OCI-LY3 (cell line): Measurements from ENCODE around the gene VSX1.

ENCODE experiments used
- H2AFZ ChIP-seq: fragments of 200-600, 300-600 bp; shearing (Covaris generic); 2 replicates; pipeline ENCODE4 v1.6.0; 2014; ENCODE audit warnings: antibody characterized with exemption, low read depth, low read length
- H3K27ac ChIP-seq: fragments of 200-600, 300-600 bp; sonication (generic); 2 replicates; pipeline ENCODE4 v1.5.1; 2014; ENCODE audit warnings: mild to moderate bottlenecking, low read length, moderate library complexity, mixed read lengths
- H3K27me3 ChIP-seq: fragments of 200-600, 300-600 bp; sonication (generic); 2 replicates; pipeline ENCODE4 v1.6.1; 2014; ENCODE audit warnings: low read depth, low read length, mixed read lengths
- H3K36me3 ChIP-seq: fragments of 200-600, 300-600 bp; sonication (generic); replicated peaks from 2 replicates; pipeline ENCODE3; 2014; ENCODE audit warnings: low read depth, low read length, mixed read lengths
- H3K4me1 ChIP-seq: fragments of 300-600, 200-600 bp; sonication (generic); 2 replicates; pipeline ENCODE4 v1.6.1; 2014; ENCODE audit warnings: low read length, mixed read lengths
- H3K4me2 ChIP-seq: fragments of 200-600, 300-600 bp; sonication (generic); 2 replicates; pipeline ENCODE4 v1.6.1; 2014; ENCODE audit warnings: low read length, mixed read lengths
- H3K4me3 ChIP-seq: fragments of 300-600, 200-600 bp; sonication (generic); 2 replicates; pipeline ENCODE4 v1.5.1; 2014; ENCODE audit warnings: antibody characterized with exemption, mild to moderate bottlenecking, low read length, moderate library complexity
- H3K79me2 ChIP-seq: fragments of 300-600, 200-600 bp; shearing (Covaris generic); 2 replicates; pipeline ENCODE4 v1.6.1; 2014; ENCODE audit warnings: mild to moderate bottlenecking, low read length, mixed read lengths
- H3K9ac ChIP-seq: fragments of 300-600, 200-600 bp; shearing (Covaris generic); 2 replicates; pipeline ENCODE4 v1.6.0; 2014; ENCODE audit warnings: mild to moderate bottlenecking, low read length, moderate library complexity
- H3K9me3 ChIP-seq: fragments of 200-600, 300-600 bp; shearing (Covaris generic); 2 replicates; pipeline ENCODE4 v1.6.1; 2014; ENCODE audit warnings: low read length, mixed read lengths; ENCODE audit not compliant: insufficient read depth
- H4K20me1 ChIP-seq: fragments of 200-600, 300-600 bp; sonication (generic); 2 replicates; pipeline ENCODE4 v1.6.1; 2016; ENCODE audit warnings: low read length, mixed read lengths; ENCODE audit not compliant: insufficient read depth
- CTCF ChIP-seq: fragments of 200-600, 300-600 bp; sonication (generic); IDR thresholded peaks from 2 replicates; pipeline ENCODE4 v1.5.1; 2014; ENCODE audit warnings: antibody characterized with exemption, low read length, low read depth
- EZH2phosphoT487 ChIP-seq: fragments of 200-600 bp; shearing (Covaris generic); IDR thresholded peaks from 2 replicates; pipeline ENCODE4 v1.6.1; 2018; ENCODE audit warnings: antibody characterized with exemption, mixed run types, low read depth

Gene VSX1

GRCh38 chr20:25079171-25079570, 2.8 kb downstream of the VSX1 start:
- Histone ChIP-seq H3K4me1 (0 out of 2 replicates have a peak, but pooled peaks cover 2% of the 10 kb centered on the region), H3K27me3 (peaks cover 14% of the 10 kb centered on the region), H3K79me2 (no peaks in the 10 kb centered on the region), H3K27ac (no peak overlapping the region), H4K20me1 (no peaks in the 10 kb centered on the region), H3K4me3 (no peak overlapping the region), H2AFZ (no peak overlapping the region), H3K9ac (no peak overlapping the region), H3K36me3 (no peaks in the 10 kb centered on the region), H3K9me3 (no peaks in the 10 kb centered on the region), H3K4me2 (no peak overlapping the region)
- TF ChIP-seq EZH2phosphoT487 = no peak
- no peak for TF ChIP-seq CTCF

GRCh38 chr20:25078662-25079061, 3.3 kb downstream of the VSX1 start:
- TF ChIP-seq CTCF = no peak
- TF ChIP-seq EZH2phosphoT487 = no peak
- Histone ChIP-seq H3K4me2 (no peak overlapping the region), H3K9ac (no peak overlapping the region), H3K79me2 (no peaks in the 10 kb centered on the region), H3K27me3 (peaks cover 19% of the 10 kb centered on the region), H3K4me1 (0 out of 2 replicates have a peak, but pooled peaks cover 2% of the 10 kb centered on the region), H3K4me3 (no peak overlapping the region), H3K9me3 (no peaks in the 10 kb centered on the region), H2AFZ (no peak overlapping the region), H3K36me3 (no peaks in the 10 kb centered on the region), H4K20me1 (no peaks in the 10 kb centered on the region), H3K27ac (no peak overlapping the region)

GRCh38 chr20:25077610-25078169, 4.3 kb downstream of the VSX1 start:
- no peak overlapping the region for H3K9ac ChIP-seq
- H3K4me2 ChIP-seq = no peak overlapping the region
- no peaks in the 10 kb centered on the region for H3K36me3 ChIP-seq
- 0 out of 2 replicates have a peak, but pooled peaks cover 2% of the 10 kb centered on the region for H3K4me1 ChIP-seq
- H3K9me3 ChIP-seq = no peaks in the 10 kb centered on the region
- H2AFZ ChIP-seq = no peak overlapping the region
- H3K27me3 ChIP-seq = peaks cover 24% of the 10 kb centered on the region
- H3K27ac ChIP-seq = no peak overlapping the region
- no peaks in the 10 kb centered on the region for H4K20me1 ChIP-seq
- TF ChIP-seq EZH2phosphoT487 = no peak
- TF ChIP-seq CTCF = no peak
- no peak overlapping the region for H3K4me3 ChIP-seq
- H3K79me2 ChIP-seq = no peaks in the 10 kb centered on the region

- 0 out of 2 replicates have a peak, but pooled peaks cover 2% of the 10 kb centered on the region for H3K4me1 ChIP-seq
- no peak overlapping the region for H3K4me2 ChIP-seq
- no peak overlapping the region for H3K4me3 ChIP-seq
- H3K36me3 ChIP-seq = no peaks in the 10 kb centered on the region
- no peak overlapping the region for H3K9ac ChIP-seq
- TF ChIP-seq EZH2phosphoT487 (no peak), CTCF (peak; percentile 41)
- no peaks in the 10 kb centered on the region for H3K9me3 ChIP-seq
- no peaks in the 10 kb centered on the region for H4K20me1 ChIP-seq
- H3K27me3 ChIP-seq = peaks cover 32% of the 10 kb centered on the region
- H3K27ac ChIP-seq = no peak overlapping the region
- H3K79me2 ChIP-seq = no peaks in the 10 kb centered on the region
- H2AFZ ChIP-seq = no peak overlapping the region
Measured at GRCh38 chr20:25076731-25077609, 5.0 kb downstream of the VSX1 start.
